Dermis microvascular lymphatic vessel endothelial cell (primary cell): Measurements from ENCODE around the gene TSPAN6. TPM values are rescaled to one million over a fixed set of nuclear protein-coding genes. Genes with fewer than 3 reads are reported as not detected.

Experiments
- DNase-seq, 2 donors: peaks; one replicate each; pipeline versions ENCODE4 v3.0.0 to v3.0.0-alpha.2; 2010; ENCODE audit warnings: low read depth in 2 of 2
- total RNA-seq: library from RNA; depleted of rRNA; stranded (reverse); fragments of >200 nt; gene quantifications from 2 replicates; pipeline ENCODE4 v1.2.1, GENCODE V29; 2014

The TSPAN6 gene
- total RNA-seq, 1 donor from 2014 or later: 42.2 TPM

- DNase-seq: peak; percentile 56 to 72
Observed at GRCh38 chrX:100648458-100649417, 12.1 kb upstream of the TSPAN6 start.

GRCh38 chrX:100647739-100648138 is 11.1 kb upstream of the TSPAN6 start:
- DNase-seq: peak in 1 of 2 donors; percentile 46

- DNase-seq: peak in 1 of 2 donors; percentile 42
Observed at GRCh38 chrX:100647095-100647494, 10.5 kb upstream of the TSPAN6 start.

GRCh38 chrX:100645106-100645505 is 8.5 kb upstream of the TSPAN6 start:
- no peak for DNase-seq

- DNase-seq: peak in 1 of 2 donors; percentile 88
Observed at GRCh38 chrX:100643956-100644860, 7.6 kb upstream of the TSPAN6 start, which contains the start of gene SRPX2. Gene SRPX2, plus strand, starts transcription at chrX:100644199. Its CDS starts 2,124 bp downstream, at chrX:100646323.

- DNase-seq: no peak
Observed at GRCh38 chrX:100643212-100643611, 6.6 kb upstream of the TSPAN6 start.

GRCh38 chrX:100642290-100642689 is 5.7 kb upstream of the TSPAN6 start:
- DNase-seq: no peak

- DNase-seq: no peak
Observed at GRCh38 chrX:100635989-100636320, 651 bp downstream of the TSPAN6 start.

GRCh38 chrX:100635040-100635439 is 1.6 kb downstream of the TSPAN6 start:
- DNase-seq: no peak

- no peak for DNase-seq
Observed at GRCh38 chrX:100625985-100626491, 10.6 kb downstream of the TSPAN6 start.

GRCh38 chrX:100623001-100623400 is 13.6 kb downstream of the TSPAN6 start:
- DNase-seq: no peak

GRCh38 chrX:100615005-100615404 is 21.6 kb downstream of the TSPAN6 start:
- DNase-seq: peak; percentile 60 to 76

GRCh38 chrX:100611951-100612350 is 24.7 kb downstream of the TSPAN6 start:
- DNase-seq: no peak

GRCh38 chrX:100609591-100609990 is 27.0 kb downstream of the TSPAN6 start:
- DNase-seq: no peak

GRCh38 chrX:100606753-100607152 is 29.9 kb downstream of the TSPAN6 start:
- no peak for DNase-seq

- no peak for DNase-seq
Observed at GRCh38 chrX:100600758-100601157, 35.8 kb downstream of the TSPAN6 start.

- no peak for DNase-seq
Observed at GRCh38 chrX:100600340-100600739, 36.3 kb downstream of the TSPAN6 start.

GRCh38 chrX:100599456-100599855 is 37.1 kb downstream of the TSPAN6 start:
- no peak for DNase-seq

GRCh38 chrX:100596601-100597000 is 40.0 kb downstream of the TSPAN6 start:
- DNase-seq: no peak

- no peak for DNase-seq
Observed at GRCh38 chrX:100593581-100593980, 43.0 kb downstream of the TSPAN6 start.

- DNase-seq: no peak
Observed at GRCh38 chrX:100593126-100593525, 43.5 kb downstream of the TSPAN6 start.
